GM21360 (cell line): ENCODE data around the gene FMNL1.

Experiments used
- ATAC-seq: cut with Tn5 transposase; IDR thresholded peaks from one replicate; pipeline ENCODE4 v1.9.1; 2021; ENCODE audit warnings: mild to moderate bottlenecking, moderate library complexity; ENCODE audit not compliant: unreplicated experiment

FMNL1 gene

DNA sequence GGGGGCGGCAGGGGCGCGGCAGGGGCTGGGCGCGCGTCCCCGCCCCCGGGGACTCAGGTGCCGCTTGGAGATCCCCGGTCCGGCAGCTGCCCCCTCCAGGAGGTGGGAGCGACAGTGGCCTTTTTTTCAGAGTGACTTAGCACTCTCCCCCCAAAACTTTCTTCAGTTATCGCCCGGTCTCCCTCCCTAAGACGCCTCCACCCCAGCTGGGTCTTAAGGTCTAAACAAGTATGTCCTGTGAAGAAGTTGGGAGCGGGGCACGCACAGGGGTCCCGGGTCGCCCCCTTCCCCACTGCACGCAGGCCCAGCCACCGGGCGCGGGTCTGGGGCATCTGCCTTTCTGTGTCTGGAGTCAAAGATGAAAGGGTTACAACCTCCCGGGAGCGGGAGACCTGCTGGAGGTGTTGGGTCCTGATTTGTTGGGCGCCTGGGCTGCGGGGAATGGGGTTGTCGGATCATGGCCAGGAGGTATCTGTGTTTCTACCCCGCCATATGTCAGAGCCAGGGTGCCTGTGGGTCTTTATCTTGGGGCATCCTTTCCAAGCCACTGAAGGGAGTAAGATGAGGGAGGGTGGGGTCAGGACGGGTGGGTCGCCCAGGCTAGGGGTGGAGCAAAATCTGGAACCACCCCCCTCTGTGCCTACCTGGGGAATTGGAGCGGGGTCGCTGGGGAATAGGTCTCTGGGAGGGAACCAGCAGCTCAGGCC, 757 bp downstream of the FMNL1 start:
- no peak for ATAC-seq

DNA sequence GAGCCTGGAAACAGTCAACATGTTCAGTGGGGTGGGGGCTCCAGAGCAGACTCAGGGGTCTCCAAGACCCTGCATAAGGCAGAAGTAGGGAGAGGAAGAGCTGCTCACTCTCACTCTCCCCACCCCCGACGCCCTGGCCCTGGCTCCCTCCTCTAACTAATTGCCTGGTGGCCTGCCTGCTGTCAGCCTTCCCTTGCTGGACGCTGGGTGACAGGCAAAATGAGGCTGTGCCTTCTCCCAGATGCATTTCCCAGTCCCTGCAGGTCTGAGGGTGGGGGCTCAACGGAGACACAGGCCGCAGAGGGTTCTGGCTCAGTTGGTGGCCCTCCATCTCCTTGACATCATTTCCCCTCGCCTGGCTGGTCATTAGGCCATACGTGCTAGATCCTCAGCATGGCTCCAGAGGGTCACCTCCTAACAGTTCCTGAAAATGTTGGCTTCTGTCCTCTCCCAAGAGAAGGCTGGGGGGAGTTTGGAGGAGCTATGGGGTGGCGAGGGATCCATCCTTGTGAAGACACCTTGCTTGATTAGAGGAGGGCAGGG, 1.4 kb downstream of the FMNL1 start:
- ATAC-seq, result no peak

- ATAC-seq, result no peak
Measured at GRCh38 chr17:45223539-45224528, 2.1 kb downstream of the FMNL1 start.

DNA sequence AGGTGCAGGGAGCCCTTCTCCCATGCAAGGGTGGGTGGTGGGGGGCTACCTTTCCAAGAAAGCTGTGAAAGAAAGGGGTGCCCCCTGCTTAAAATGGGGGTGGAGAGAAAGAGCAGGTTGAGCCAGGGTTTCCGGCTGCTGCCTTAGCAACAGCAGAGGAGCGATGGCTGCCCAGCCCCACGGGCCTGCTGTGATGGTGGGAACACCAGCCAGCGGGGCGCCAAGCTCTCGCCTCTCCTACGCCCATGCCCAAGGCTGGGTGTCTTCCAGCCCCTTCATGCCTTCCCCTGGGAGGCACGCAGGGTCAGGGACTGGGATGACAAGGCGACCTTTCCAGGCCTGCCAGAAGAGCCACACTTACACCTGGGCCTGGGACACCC, 3.0 kb downstream of the FMNL1 start:
- ATAC-seq, result no peak

- no peak for ATAC-seq
Measured at GRCh38 chr17:45225051-45225700, 3.5 kb downstream of the FMNL1 start.

DNA sequence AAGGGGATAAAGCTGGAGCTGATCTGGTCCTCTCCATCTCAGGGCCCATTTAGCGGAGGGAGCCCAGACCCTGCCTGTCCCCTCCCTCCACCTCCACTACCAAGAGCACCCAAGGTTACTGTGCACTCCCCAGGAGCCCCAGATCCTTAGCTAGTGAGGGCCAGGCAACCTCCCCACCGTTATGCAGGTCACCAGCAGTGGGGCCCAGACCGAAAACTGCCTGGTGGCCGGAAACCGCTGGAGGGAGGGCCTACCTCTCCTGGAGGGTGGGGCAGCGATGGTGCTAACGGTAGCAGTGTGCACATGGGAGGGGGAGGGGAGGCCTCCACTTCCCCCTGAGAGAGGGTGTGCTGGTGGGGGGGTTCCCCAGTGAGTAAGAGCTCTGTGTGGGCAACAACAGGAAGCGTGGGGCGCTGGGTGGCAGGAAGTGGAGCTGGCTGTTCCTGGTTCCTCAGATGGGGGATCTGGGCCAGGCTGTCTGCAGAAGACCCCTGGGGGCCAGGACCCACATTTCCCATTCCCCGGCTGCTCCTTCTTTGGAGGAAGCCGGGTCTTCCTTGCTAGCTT, 4.4 kb downstream of the FMNL1 start:
- ATAC-seq, result peak; percentile 37

DNA sequence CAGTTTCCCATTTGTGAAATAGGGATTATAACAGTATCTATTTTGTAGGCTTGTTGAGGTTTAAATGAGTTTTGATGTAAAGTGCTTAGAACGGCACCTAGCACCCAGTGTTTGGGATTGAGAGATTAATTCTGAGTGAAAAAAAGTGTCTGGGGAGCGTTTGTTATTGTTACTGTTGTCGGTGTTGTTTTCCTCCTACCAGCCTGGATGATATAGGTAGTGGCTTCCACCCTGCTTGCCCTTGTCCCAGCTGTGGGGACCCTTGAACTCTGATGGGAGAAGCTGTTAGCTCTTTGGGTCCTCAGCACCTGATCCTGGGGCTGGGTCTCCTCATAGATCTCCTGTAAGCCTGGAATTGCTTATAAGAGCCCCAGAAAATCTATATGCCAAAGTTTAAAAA, 4.9 kb downstream of the FMNL1 start:
- no peak for ATAC-seq

- ATAC-seq, result no peak
Measured at GRCh38 chr17:45227101-45227925, 5.6 kb downstream of the FMNL1 start.

GRCh38 chr17:45227926-45228762, 6.5 kb downstream of the FMNL1 start:
- no peak for ATAC-seq

GRCh38 chr17:45228763-45229539, 7.3 kb downstream of the FMNL1 start:
- ATAC-seq, result no peak

- no peak for ATAC-seq
Measured at GRCh38 chr17:45229681-45230409, 8.2 kb downstream of the FMNL1 start.

DNA sequence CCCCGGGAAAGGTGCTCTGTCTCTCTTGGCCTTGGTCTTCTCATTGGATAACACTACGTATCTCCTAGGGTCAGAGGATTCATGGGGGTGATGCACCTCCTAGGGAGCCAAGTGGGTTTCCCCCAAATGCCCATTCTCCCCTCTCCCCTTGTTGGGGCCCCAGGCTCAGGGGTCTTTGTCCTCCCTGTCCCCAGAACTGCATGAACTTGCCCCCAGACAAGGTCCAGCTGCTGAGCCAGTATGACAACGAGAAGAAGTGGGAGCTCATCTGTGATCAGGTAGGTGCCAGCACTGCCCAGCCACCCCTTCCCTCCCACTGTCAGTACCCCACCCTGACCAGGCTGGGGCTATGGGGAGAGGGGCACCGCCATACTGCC, 8.7 kb downstream of the FMNL1 start:
- ATAC-seq, result no peak

DNA sequence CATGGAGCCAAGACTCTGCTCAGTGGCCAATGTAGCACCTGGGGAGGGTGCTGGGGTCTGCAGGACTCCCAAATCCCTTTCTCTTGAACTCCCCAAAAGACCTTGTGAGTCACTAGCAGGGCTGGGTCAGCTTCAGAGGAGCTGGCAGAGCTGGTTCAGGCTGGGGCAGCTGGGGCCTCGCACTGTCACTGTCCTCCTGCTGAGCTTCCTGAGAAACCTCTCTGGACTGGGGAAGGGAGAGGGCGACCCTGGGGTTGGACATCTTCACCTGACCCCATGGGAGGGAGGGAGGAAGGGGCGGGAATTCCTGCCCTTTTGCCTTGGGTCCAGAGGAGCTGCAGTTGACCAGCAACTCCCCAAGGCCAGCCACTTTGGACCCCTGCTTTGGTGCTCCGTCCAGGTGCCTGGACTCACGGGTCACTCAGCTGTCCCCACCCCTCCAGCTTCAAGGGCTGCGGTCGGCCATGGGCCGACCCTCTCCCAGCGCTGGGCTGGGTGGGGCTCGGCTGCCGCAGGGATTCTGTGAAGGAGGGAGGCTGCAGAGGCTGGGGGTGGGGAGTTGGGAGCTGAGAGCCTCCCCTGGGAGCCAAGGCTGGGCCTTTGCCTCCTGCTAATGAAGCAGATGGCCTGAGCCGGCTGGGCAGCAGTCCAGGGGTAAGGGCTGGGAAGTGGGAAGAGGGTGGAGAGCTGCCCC, 9.2 kb downstream of the FMNL1 start:
- ATAC-seq, result no peak

DNA sequence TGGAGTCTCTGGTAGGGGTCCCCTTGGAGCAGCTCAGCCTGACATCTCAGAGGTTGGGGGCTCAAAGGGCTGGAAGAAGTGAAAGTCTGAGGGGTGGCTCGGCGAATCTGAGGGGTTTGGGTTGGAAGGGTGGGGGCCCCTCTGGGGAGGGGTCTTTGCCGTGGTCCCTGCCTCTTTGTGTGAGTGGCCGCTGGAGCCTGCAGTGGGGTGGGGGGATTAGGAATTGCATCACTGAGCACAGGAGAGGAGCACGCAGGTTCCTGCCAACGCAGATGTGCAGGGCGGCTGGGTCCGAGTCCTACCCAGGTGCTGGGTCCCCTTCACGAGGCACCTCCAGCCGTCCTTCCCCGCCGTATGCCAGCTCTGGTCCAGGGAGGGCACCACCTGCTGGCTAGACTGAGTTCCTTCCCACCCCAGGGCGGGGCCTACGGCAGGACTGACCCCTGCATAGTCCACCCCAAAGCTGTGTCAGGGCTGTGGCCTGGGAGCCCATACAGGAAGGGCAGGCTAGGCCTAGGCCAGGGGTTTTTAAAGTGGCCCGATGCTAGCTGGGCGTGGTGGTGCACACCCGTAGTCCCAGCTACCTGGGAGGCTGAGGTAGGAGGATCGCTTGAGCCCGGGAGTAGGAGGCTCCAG, 9.9 kb downstream of the FMNL1 start:
- no peak for ATAC-seq

GRCh38 chr17:45232514-45233422, 11.1 kb downstream of the FMNL1 start:
- ATAC-seq, result no peak

DNA sequence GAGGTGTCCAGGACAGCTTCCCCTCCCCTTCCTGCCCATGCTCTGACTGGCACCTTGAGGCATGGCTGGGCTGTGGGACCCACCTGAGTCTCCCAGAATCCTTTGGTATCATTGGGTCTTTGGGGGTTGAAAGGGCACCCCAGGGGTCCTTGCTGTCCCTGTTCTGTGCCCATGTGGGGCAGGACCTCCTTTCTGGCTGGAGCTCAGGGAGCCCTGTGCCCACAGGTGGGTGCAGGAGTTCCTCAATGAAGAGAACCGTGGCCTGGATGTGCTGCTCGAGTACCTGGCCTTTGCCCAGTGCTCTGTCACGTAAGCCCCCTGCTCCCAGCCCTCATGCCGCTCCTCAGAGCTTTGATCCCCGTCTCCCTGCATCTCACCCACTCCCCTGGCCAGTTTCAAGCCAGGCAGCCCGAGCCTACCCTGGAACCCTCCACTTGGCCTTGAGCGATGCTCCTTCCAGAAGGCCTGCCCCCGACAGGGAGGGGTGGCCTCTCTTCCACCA, 11.8 kb downstream of the FMNL1 start:
- no peak for ATAC-seq
